ENCODE measurements around the gene BLOC1S5. TPM values are rescaled to one million over a fixed set of nuclear protein-coding genes. Genes with fewer than 3 reads are reported as not detected.

BLOC1S5 gene
- total and polyA plus RNA-seq, 2 of the 13 experiments (the other 11 are each of a cell fraction or from before 2014, with no cell fraction given) = 10.5 to 41.5 TPM

- TF ChIP-seq ZNF770 (CRISPR knock-in tag; IDR thresholded peaks at IDR 0.05) = no peak
- TF ChIP-seq POLR2AphosphoS5 (IDR thresholded peaks at IDR 0.05; ENCODE audit: low read depth, low read length) = no peak
- no peak for TF ChIP-seq TP53 (CRISPR knock-in tag; conservative IDR thresholded peaks at IDR 0.05)
- TF ChIP-seq SNAI1 (CRISPR knock-in tag; IDR thresholded peaks at IDR 0.05; ENCODE audit: borderline replicate concordance) = no peak
- TF ChIP-seq MIER3 (CRISPR knock-in tag; IDR thresholded peaks at IDR 0.05; ENCODE audit: borderline replicate concordance) = no peak
- peak in 1 of 2 experiments; percentile 77; a peak in 2 of 4 replicates for TF ChIP-seq ATF4 (CRISPR knock-in tag; IDR thresholded peaks at IDR 0.05)
- no peak for TF ChIP-seq NKX3-1 (CRISPR knock-in tag; IDR thresholded peaks at IDR 0.05)
- TF ChIP-seq NONO (IDR thresholded peaks at IDR 0.05) = no peak
- TF ChIP-seq NONO (CRISPR knock-in tag; conservative IDR thresholded peaks at IDR 0.05) = 0 out of 2 replicates have a peak, but pooled peaks have one; percentile 18
- TF ChIP-seq TAF1 (CRISPR knock-in tag; IDR thresholded peaks at IDR 0.05) = no peak
- no peak for TF ChIP-seq SIX1 (CRISPR knock-in tag; IDR thresholded peaks at IDR 0.05; ENCODE audit: borderline replicate concordance)
- peak; percentile 92; the same call in 1 of the 2 replicates for TF ChIP-seq ZNF678 (CRISPR knock-in tag; IDR thresholded peaks at IDR 0.05)
- TF ChIP-seq FOXK1 (CRISPR knock-in tag; IDR thresholded peaks at IDR 0.05; ENCODE audit: borderline replicate concordance, low read depth) = no peak
- TF ChIP-seq TAF15 (IDR thresholded peaks at IDR 0.05; ENCODE audit: low read depth, low read length, poor library complexity, severe bottlenecking) = no peak
- TF ChIP-seq, protein P1, sequence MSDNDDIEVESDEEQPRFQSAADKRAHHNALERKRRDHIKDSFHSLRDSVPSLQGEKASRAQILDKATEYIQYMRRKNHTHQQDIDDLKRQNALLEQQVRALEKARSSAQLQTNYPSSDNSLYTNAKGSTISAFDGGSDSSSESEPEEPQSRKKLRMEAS (IDR thresholded peaks at IDR 0.05) = no peak
- TF ChIP-seq SMAD1 (CRISPR knock-in tag; IDR thresholded peaks at IDR 0.05; ENCODE audit: borderline replicate concordance, low read depth) = no peak
- no peak for TF ChIP-seq ARID3A (IDR thresholded peaks at IDR 0.05; ENCODE audit: low read depth, low read length)
- TF ChIP-seq ZNF382 (CRISPR knock-in tag; IDR thresholded peaks at IDR 0.05; ENCODE audit: borderline replicate concordance) = no peak
- TF ChIP-seq MLXIP (CRISPR knock-in tag; IDR thresholded peaks at IDR 0.05; ENCODE audit: borderline replicate concordance) = no peak
- TF ChIP-seq, protein P2, sequence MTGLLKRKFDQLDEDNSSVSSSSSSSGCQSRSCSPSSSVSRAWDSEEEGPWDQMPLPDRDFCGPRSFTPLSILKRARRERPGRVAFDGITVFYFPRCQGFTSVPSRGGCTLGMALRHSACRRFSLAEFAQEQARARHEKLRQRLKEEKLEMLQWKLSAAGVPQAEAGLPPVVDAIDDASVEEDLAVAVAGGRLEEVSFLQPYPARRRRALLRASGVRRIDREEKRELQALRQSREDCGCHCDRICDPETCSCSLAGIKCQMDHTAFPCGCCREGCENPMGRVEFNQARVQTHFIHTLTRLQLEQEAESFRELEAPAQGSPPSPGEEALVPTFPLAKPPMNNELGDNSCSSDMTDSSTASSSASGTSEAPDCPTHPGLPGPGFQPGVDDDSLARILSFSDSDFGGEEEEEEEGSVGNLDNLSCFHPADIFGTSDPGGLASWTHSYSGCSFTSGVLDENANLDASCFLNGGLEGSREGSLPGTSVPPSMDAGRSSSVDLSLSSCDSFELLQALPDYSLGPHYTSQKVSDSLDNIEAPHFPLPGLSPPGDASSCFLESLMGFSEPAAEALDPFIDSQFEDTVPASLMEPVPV (CRISPR knock-in tag; IDR thresholded peaks at IDR 0.05) = no peak
Measured at GRCh38 chr6:8100159-8100854, 36.1 kb upstream of the BLOC1S5 start (continued).
